ENCODE data around the gene LPCAT1. TPM values are rescaled to one million over a fixed set of nuclear protein-coding genes. Genes with fewer than 3 reads are reported as not detected.

Gene LPCAT1
- total RNA-seq, 1 donor from 2014 or later: 25.3 TPM

- H3K36me3 ChIP-seq (ENCODE audit: control insufficient read depth, insufficient read depth, low read length): no peaks in the 10 kb centered on the region
- TF ChIP-seq CTCF (IDR thresholded peaks at IDR 0.05; ENCODE audit: insufficient read depth, low read length, severe bottlenecking): no peak
- DNase-seq (ENCODE audit: low read depth) (no peak), FAIRE-seq (no peak)
- no peaks in the 10 kb centered on the region for H3K27me3 ChIP-seq (ENCODE audit: control insufficient read depth, insufficient read depth, low read length)
- no peak overlapping the region for H3K4me3 ChIP-seq (ENCODE audit: low read depth, low read length)
Observed at GRCh38 chr5:1436036-1436435, 87.7 kb downstream of the LPCAT1 start.

DNA sequence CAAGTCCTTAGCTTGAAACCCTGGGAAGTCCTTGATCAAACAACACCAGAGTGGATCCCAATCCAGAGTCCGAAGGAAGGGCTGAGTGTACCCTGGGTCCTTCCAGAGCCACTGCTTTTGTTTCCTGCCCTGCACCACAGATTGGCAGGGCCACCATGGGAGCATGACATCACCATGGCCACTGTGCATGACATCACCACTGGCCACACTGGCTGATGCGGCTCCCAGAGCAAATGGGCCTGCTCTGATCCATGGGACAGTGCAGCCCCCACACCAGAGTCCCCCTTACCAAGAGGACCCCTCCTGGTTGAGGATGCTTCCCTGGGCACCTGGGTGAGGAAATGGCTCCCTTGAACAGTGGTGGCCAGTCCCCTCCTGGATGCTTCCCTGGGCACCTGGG is 88.4 kb downstream of the LPCAT1 start:
- no peak for FAIRE-seq
- no peaks in the 10 kb centered on the region for H3K27me3 ChIP-seq (ENCODE audit: control insufficient read depth, insufficient read depth, low read length)

GRCh38 chr5:1432296-1432695 is 91.5 kb downstream of the LPCAT1 start:
- H3K27me3 ChIP-seq (ENCODE audit: control insufficient read depth, insufficient read depth, low read length): no peaks in the 10 kb centered on the region
- no peak for TF ChIP-seq CTCF (IDR thresholded peaks at IDR 0.05; ENCODE audit: insufficient read depth, low read length, severe bottlenecking)
- FAIRE-seq (no peak), DNase-seq (ENCODE audit: low read depth) (no peak)
- H3K36me3 ChIP-seq (ENCODE audit: control insufficient read depth, insufficient read depth, low read length): no peaks in the 10 kb centered on the region
- no peak overlapping the region for H3K4me3 ChIP-seq (ENCODE audit: low read depth, low read length)

More for the DNA sequence above, 88.4 kb downstream of the LPCAT1 start:
- no peaks in the 10 kb centered on the region for H3K36me3 ChIP-seq (ENCODE audit: control insufficient read depth, insufficient read depth, low read length)
- no peak for TF ChIP-seq CTCF (IDR thresholded peaks at IDR 0.05; ENCODE audit: insufficient read depth, low read length, severe bottlenecking)
- no peak for DNase-seq (ENCODE audit: low read depth)
- H3K4me3 ChIP-seq (ENCODE audit: low read depth, low read length): no peak overlapping the region

DNA sequence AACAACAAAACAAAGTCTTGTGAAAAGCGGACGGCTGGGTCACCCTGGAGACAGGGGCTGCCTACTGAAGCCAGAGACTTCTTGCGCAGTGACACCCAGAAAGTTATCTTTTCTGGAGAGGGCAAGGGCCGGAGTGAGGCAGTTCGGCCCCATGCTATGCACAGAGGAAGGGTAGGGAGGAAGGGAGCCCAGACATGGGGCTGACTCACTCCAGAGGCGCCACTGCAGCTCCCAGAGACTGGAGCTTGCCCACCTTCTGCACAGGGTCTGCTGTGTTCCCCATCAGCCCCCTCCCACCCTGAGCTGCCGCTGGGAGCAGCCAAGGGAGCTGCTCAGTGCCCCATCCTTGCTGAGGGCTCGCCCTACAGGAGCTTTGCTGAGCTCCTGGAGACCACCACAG is 91.9 kb downstream of the LPCAT1 start:
- H3K36me3 ChIP-seq (ENCODE audit: control insufficient read depth, insufficient read depth, low read length): no peaks in the 10 kb centered on the region
- DNase-seq (ENCODE audit: low read depth) (no peak), FAIRE-seq (no peak)
- TF ChIP-seq CTCF (IDR thresholded peaks at IDR 0.05; ENCODE audit: insufficient read depth, low read length, severe bottlenecking): no peak
- no peak overlapping the region for H3K4me3 ChIP-seq (ENCODE audit: low read depth, low read length)
- no peaks in the 10 kb centered on the region for H3K27me3 ChIP-seq (ENCODE audit: control insufficient read depth, insufficient read depth, low read length)

DNA sequence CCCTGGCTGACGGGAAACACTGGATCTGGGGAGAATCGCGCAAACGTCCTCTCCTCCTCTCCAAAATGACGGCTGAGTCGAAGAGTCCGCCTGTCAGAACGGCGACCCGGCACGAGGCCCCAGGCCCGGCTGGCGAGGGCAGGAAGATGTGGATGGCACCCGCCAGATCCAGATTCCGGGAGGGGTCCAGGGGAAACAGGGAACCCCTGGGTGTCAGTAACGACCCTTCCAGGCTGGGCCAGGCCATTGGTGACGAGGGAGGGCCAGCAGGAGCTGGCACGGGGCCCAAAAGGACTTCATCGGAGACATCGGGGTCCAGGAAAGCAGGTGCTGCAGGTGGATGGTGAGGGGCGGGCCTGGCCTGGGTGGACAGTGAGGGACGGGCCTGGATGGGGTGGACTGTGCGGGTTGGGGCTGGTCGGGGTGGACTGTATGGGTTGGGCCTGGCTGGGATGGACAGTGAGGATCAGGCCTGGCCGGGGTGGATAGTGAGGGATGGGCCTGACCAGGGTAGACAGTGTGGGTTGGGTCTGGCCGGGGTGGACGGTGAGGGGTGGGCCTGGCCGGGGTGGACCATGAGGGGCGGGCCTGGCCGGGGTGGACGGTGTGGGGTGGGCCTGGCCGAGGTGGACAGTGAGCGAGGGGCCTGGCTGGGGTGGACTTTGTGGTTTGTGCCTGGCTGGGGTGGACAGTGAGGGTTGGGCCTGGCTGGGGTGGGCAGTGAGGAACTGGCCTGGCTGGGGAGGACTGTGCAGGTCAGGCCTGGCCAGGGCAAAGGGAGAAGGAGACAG is 92.5 kb downstream of the LPCAT1 start:
- Histone ChIP-seq H3K27me3 (ENCODE audit: control insufficient read depth, insufficient read depth, low read length) (no peaks in the 10 kb centered on the region), H3K4me3 (ENCODE audit: low read depth, low read length) (no peak overlapping the region), H3K36me3 (ENCODE audit: control insufficient read depth, insufficient read depth, low read length) (no peaks in the 10 kb centered on the region)
- no peak for DNase-seq (ENCODE audit: low read depth)
- FAIRE-seq: no peak
- no peak for TF ChIP-seq CTCF (IDR thresholded peaks at IDR 0.05; ENCODE audit: insufficient read depth, low read length, severe bottlenecking)

Measured in bronchial epithelial cell (primary cell).